Left lobe of liver (tissue), 2 donors: ENCODE results near the gene TPP2. TPM values are rescaled to one million over a fixed set of nuclear protein-coding genes. Genes with fewer than 3 reads are reported as not detected.
A peak's percentile ranks its signal among the peaks of the same experiment; 100 is the strongest.

Experiments
- ATAC-seq: fragments of 200-7000 bp; cut with Tn5 transposase; one replicate; pipeline ENCODE4 v1.9.1; 2020; ENCODE audit warnings: mild to moderate bottlenecking, moderate library complexity
- DNase-seq: peaks from one replicate; pipeline ENCODE4 v3.0.0-alpha.2; 2020; ENCODE audit warnings: low spot score
- total RNA-seq: library from RNA; stranded (reverse); gene quantifications from one replicate; pipeline ENCODE4 v1.2.1, GENCODE V29; 2021
- donor health status: DM: no; HTN: no; CAD: no; lungs with moderate emphysema.
- donor health status: DM: no; HTN: yes; CAD: no.

The TPP2 gene
- total RNA-seq, 1 donor from 2014 or later: 20.3 TPM

GRCh38 chr13:102710261-102710679 lies 113.5 kb downstream of the TPP2 start:
- ATAC-seq (no peak), DNase-seq (no peak)

- DNase-seq (no peak), ATAC-seq (no peak)
Observed at GRCh38 chr13:102715447-102715846, 118.7 kb downstream of the TPP2 start.

DNA sequence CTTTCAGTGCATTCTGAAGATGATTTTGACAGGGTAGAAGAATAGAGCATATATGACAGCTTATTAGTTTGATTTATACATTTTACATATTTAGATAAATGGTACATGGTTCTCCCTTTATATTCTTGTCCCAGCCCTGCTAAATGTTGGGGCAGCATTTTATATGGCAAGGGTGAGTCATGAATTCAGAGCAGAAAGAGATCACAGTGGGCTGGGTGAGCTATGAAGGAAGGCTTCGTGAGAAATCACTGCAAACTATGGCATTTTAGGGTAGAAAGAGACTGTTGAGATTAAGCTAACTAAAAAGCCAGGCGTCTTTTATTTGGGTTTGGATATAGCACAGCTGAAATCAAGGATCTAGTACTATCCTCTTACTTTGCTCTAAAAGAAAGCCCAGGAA lies 122.0 kb downstream of the TPP2 start:
- ATAC-seq (no peak), DNase-seq (no peak)

- ATAC-seq (peak; percentile 24), DNase-seq (no peak)
Observed at GRCh38 chr13:102721800-102722231, 125.0 kb downstream of the TPP2 start.

DNA sequence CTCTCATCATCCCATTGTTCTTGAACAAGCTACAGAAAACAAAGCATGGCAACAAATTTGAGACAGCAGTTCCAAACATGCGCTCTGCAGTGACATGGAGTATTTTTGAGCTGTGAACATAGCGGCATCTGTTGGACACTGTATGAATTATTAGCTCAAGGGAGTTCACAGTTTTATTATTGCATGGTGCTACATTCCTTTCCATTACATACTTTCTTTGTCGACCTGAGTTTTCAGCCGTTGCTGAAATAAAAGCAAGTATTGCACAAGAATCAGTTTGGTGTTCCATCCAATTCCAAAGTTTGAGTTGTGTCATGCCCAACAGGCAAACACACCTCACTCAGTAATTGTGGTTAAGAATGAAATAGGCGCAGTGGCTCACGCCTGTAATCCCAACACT lies 128.1 kb downstream of the TPP2 start:
- DNase-seq: no peak
- ATAC-seq: peak; percentile 93

GRCh38 chr13:102726430-102726829 lies 129.6 kb downstream of the TPP2 start:
- ATAC-seq (peak; percentile 55), DNase-seq (no peak)

Other genes starting within 250 kb of the TPP2 start
- gene FGF14, start 194.9 kb upstream of the TPP2 start, total RNA-seq: 0.48 TPM
- gene METTL21C, start 98.1 kb downstream of the TPP2 start, total RNA-seq: not detected
- gene TEX30, start 176.8 kb downstream of the TPP2 start, total RNA-seq: 9.4 TPM
- gene POGLUT2, start 202.0 kb downstream of the TPP2 start, total RNA-seq: 4.5 TPM
- 19.6 TPM for gene BIVM, start 202.1 kb downstream of the TPP2 start, total RNA-seq
- gene ERCC5, start 249.0 kb downstream of the TPP2 start, total RNA-seq: 23.9 TPM